Activated T-helper 17 cell treated with anti-CD3 and anti-CD28 coated beads, Interleukin-2, amount 50 U/mL, for 72 hours (primary cell): ENCODE measurements around the gene ADORA3. TPM values are rescaled to one million over a fixed set of nuclear protein-coding genes. Genes with fewer than 3 reads are reported as not detected.

ENCODE experiments used
- ATAC-seq: fragments of 150-1000 bp; cut with Tn5 transposase; replicated peaks from 2 replicates; pipeline ENCODE4 v1.10.0; 2021; ENCODE audit warnings: mild to moderate bottlenecking, moderate library complexity
- H3K27ac Mint-ChIP-seq: one replicate; pipeline ENCODE4 v1.8.0; 2022; ENCODE audit warnings: mixed read lengths
- H3K27me3 Mint-ChIP-seq: one replicate; pipeline ENCODE4 v1.8.0; 2022; ENCODE audit warnings: mixed read lengths
- H3K36me3 Mint-ChIP-seq: one replicate; pipeline ENCODE4 v1.8.0; 2022; ENCODE audit warnings: low read depth, mild to moderate bottlenecking, mixed read lengths
- H3K4me1 Mint-ChIP-seq: one replicate; pipeline ENCODE4 v1.8.0; 2022; ENCODE audit warnings: mixed read lengths
- H3K4me3 Mint-ChIP-seq: one replicate; pipeline ENCODE4 v1.8.0; 2022; ENCODE audit warnings: mild to moderate bottlenecking, mixed read lengths
- H3K9me3 Mint-ChIP-seq: one replicate; pipeline ENCODE4 v1.8.0; 2022; ENCODE audit warnings: mixed read lengths
- total RNA-seq, 2 donors: library from RNA; stranded (reverse); gene quantifications; one replicate each; pipeline ENCODE4 v1.2.3, GENCODE V29; 2022

Gene ADORA3
- total RNA-seq, 2 donors from 2014 or later: not detected

DNA sequence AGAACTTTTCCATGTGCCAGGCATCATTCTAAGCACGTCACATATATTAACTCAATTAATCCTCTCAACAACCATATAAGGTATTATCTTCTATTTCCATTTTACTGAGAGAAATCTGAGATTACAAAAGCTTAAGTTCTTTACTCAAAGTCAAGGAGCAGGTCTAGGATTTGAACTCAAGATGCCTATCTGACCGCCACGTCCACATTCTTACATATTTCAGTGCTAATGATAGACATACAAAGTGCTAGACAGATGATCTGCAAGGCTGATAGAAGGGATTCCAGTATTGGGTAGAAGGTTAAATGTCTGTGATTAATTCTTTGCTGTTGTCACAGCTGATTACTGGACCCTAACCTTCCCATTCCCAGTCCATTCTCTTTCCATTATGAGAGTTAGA, 49.7 kb downstream of the ADORA3 start:
- no peaks in the 10 kb centered on the region for H3K27me3 Mint-ChIP-seq
- H3K27ac Mint-ChIP-seq: no peak overlapping the region
- H3K36me3 Mint-ChIP-seq: peaks cover 96% of the 10 kb centered on the region
- H3K9me3 Mint-ChIP-seq: no peaks in the 10 kb centered on the region
- peaks cover 46% of the 10 kb centered on the region for H3K4me1 Mint-ChIP-seq
- ATAC-seq: no peak
- H3K4me3 Mint-ChIP-seq: peak overlapping the region; percentile 74

DNA sequence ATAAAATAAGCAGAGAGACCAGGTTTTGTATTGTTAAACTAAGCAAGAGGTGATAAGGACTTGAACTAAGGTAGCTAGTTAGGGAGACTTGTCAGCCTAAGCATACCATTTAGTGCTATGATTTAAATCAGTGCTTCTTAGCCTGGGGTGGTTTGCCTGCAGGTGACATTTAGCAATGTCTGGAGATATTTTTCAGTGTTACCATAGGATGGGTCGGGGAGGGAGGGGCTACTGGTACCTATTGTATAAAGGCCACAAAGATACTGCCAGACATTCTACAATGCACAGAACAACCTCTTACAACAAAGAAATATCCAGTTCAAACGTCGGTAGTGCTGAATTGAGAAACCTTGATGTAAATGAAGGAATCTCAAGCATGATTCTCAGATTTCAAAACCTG, 50.9 kb downstream of the ADORA3 start:
- no peak for ATAC-seq
- Mint-ChIP-seq H3K4me1 (peaks cover 52% of the 10 kb centered on the region), H3K27ac (peak overlapping the region; percentile 3), H3K4me3 (peak overlapping the region; percentile 99), H3K36me3 (peaks cover 95% of the 10 kb centered on the region), H3K27me3 (no peaks in the 10 kb centered on the region), H3K9me3 (no peaks in the 10 kb centered on the region)

DNA sequence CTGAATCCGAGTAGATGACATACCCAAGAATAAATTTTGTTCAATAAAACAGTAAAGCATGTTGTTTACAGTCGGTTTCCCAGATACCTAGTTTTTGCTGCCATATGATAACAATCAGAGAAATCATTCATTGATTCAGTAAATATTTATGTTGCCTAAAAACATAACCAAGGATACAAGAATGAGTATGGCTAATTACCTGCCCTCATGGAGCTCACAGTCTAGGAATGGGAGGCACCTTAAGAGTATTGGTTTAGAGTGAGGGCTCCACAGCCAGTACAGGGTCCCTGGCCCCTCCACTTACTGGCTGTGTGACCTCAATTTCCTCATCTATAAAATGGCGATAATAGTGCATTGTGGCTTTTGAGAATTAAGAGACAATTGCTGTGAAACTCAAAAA, 53.2 kb downstream of the ADORA3 start:
- Mint-ChIP-seq H3K36me3 (peaks cover 95% of the 10 kb centered on the region), H3K4me3 (peak overlapping the region; percentile 99), H3K9me3 (no peaks in the 10 kb centered on the region), H3K27me3 (no peaks in the 10 kb centered on the region), H3K4me1 (peaks cover 53% of the 10 kb centered on the region), H3K27ac (peak overlapping the region; percentile 99)
- ATAC-seq: no peak

DNA sequence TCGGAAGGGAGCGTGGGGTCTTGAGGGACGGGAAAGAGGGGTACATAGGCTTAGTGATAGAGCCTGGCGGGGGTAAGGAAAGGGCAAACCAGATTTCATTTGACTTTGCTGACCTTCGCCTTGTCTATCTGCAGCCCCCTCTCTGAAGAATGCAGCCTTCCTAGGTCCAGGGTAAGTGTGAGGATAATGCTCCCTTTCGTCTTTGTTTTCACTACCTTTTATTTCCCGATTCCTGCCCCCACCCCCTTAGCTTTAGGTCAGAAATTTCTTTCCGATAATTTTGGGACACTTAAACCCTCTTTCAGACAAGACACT, 53.8 kb downstream of the ADORA3 start:
- peaks cover 95% of the 10 kb centered on the region for H3K36me3 Mint-ChIP-seq
- no peaks in the 10 kb centered on the region for H3K27me3 Mint-ChIP-seq
- H3K4me1 Mint-ChIP-seq: peaks cover 48% of the 10 kb centered on the region
- peak overlapping the region; percentile 99 for H3K27ac Mint-ChIP-seq
- no peak for ATAC-seq
- H3K4me3 Mint-ChIP-seq: peak overlapping the region; percentile 99
- no peaks in the 10 kb centered on the region for H3K9me3 Mint-ChIP-seq

Other genes starting within 250 kb of the ADORA3 start
- not detected for gene CHIA, start 212.8 kb downstream of the ADORA3 start, total RNA-seq
- 1 to 10 TPM; 1.9 to 2.1 TPM for gene OVGP1, start 75.9 kb downstream of the ADORA3 start, total RNA-seq
- 10 to 100 TPM; 27.5 to 65.2 TPM for gene WDR77, start 54.4 kb downstream of the ADORA3 start, total RNA-seq
- 100 to 1,000 TPM; 235 to 383 TPM for gene ATP5PB, start 54.2 kb downstream of the ADORA3 start, total RNA-seq
- 1 to 10 TPM; 4.4 to 4.9 TPM for gene C1orf162, start 29.6 kb downstream of the ADORA3 start, total RNA-seq
- gene TMIGD3, start within 50 bp of the ADORA3 start, total RNA-seq: under 1 TPM in 1 of 2 donors, not detected in 1; 0.41 TPM
- gene RAP1A, start 116.2 kb upstream of the ADORA3 start, total RNA-seq: 100 to 1,000 TPM; 155 to 209 TPM
- gene INKA2, start 235.8 kb upstream of the ADORA3 start, total RNA-seq: 1 to 10 TPM; 2.0 to 3.8 TPM